ENCODE results near the gene LMX1A. TPM values are rescaled to one million over a fixed set of nuclear protein-coding genes. Genes with fewer than 3 reads are reported as not detected.

LMX1A gene
- polyA plus RNA-seq, 1 donor from 2014 or later = 0.47 TPM

DNA sequence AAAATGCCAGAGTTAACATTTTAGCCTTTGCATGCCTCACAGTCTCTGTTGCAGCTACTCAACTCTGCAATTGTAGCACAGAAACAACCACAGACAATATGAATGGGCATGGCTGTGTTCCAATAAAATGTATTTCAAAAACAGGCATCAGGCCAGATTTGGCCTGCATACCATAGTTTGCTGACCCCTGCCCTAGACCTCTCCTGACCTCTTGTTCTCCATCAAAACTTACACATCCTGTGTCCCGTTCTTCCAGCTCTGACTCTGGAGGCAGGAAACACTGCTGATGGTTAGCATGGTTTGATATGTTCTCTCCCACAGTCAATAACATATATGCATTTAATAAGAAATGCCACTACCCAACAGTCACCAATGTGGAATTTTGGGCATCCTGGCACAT lies 138.6 kb downstream of the LMX1A start:
- Histone ChIP-seq H4K20me1 (ENCODE audit: insufficient read depth) (no peaks in the 10 kb centered on the region), H3K9me2 (ENCODE audit: insufficient read depth, low read length) (no peaks in the 10 kb centered on the region), H3K27me3 (ENCODE audit: insufficient read depth, low read depth, low read length) (no peaks in the 10 kb centered on the region), H3K79me2 (replicated peaks; ENCODE audit: insufficient read depth, low read length) (no peaks in the 10 kb centered on the region), H3K36me3 (ENCODE audit: insufficient read depth, low read length) (no peaks in the 10 kb centered on the region), H3K9me3 (ENCODE audit: low read length) (no peaks in the 10 kb centered on the region), H2AFZ (ENCODE audit: low read depth, low read length) (no peak overlapping the region), H3K4me3 (ENCODE audit: low read length) (no peak overlapping the region), H3K4me2 (ENCODE audit: low read length) (no peak overlapping the region), H3K27ac (ENCODE audit: low read length) (no peak overlapping the region), H3F3A (ENCODE audit: insufficient read depth, low read length, poor library complexity, severe bottlenecking) (no peaks in the 10 kb centered on the region), H3K9ac (ENCODE audit: low read length) (no peak overlapping the region)
- TF ChIP-seq, protein P1, sequence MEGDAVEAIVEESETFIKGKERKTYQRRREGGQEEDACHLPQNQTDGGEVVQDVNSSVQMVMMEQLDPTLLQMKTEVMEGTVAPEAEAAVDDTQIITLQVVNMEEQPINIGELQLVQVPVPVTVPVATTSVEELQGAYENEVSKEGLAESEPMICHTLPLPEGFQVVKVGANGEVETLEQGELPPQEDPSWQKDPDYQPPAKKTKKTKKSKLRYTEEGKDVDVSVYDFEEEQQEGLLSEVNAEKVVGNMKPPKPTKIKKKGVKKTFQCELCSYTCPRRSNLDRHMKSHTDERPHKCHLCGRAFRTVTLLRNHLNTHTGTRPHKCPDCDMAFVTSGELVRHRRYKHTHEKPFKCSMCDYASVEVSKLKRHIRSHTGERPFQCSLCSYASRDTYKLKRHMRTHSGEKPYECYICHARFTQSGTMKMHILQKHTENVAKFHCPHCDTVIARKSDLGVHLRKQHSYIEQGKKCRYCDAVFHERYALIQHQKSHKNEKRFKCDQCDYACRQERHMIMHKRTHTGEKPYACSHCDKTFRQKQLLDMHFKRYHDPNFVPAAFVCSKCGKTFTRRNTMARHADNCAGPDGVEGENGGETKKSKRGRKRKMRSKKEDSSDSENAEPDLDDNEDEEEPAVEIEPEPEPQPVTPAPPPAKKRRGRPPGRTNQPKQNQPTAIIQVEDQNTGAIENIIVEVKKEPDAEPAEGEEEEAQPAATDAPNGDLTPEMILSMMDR (IDR thresholded peaks at IDR 0.05; ENCODE audit: poor library complexity, severe bottlenecking) = no peak
- no peak for TF ChIP-seq EZH2 (IDR thresholded peaks at IDR 0.05; ENCODE audit: borderline replicate concordance, insufficient read depth, low read length, poor library complexity, severe bottlenecking)
- no peak for TF ChIP-seq RAD21 (conservative IDR thresholded peaks at IDR 0.05)
- no peak for TF ChIP-seq MXI1 (conservative IDR thresholded peaks at IDR 0.05; ENCODE audit: poor library complexity, severe bottlenecking)
- TF ChIP-seq, protein P2, sequence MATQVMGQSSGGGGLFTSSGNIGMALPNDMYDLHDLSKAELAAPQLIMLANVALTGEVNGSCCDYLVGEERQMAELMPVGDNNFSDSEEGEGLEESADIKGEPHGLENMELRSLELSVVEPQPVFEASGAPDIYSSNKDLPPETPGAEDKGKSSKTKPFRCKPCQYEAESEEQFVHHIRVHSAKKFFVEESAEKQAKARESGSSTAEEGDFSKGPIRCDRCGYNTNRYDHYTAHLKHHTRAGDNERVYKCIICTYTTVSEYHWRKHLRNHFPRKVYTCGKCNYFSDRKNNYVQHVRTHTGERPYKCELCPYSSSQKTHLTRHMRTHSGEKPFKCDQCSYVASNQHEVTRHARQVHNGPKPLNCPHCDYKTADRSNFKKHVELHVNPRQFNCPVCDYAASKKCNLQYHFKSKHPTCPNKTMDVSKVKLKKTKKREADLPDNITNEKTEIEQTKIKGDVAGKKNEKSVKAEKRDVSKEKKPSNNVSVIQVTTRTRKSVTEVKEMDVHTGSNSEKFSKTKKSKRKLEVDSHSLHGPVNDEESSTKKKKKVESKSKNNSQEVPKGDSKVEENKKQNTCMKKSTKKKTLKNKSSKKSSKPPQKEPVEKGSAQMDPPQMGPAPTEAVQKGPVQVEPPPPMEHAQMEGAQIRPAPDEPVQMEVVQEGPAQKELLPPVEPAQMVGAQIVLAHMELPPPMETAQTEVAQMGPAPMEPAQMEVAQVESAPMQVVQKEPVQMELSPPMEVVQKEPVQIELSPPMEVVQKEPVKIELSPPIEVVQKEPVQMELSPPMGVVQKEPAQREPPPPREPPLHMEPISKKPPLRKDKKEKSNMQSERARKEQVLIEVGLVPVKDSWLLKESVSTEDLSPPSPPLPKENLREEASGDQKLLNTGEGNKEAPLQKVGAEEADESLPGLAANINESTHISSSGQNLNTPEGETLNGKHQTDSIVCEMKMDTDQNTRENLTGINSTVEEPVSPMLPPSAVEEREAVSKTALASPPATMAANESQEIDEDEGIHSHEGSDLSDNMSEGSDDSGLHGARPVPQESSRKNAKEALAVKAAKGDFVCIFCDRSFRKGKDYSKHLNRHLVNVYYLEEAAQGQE (IDR thresholded peaks at IDR 0.05; ENCODE audit: borderline replicate concordance) = no peak
- TF ChIP-seq POLR2AphosphoS5 (IDR thresholded peaks at IDR 0.05) = no peak
- TF ChIP-seq EP300 (conservative IDR thresholded peaks at IDR 0.05; ENCODE audit: poor library complexity, severe bottlenecking) = no peak
- no peak for TF ChIP-seq TAF1 (IDR thresholded peaks at IDR 0.05; ENCODE audit: low read depth)

- Histone ChIP-seq H3F3A (ENCODE audit: insufficient read depth, low read length, poor library complexity, severe bottlenecking) (no peaks in the 10 kb centered on the region), H3K79me2 (replicated peaks; ENCODE audit: insufficient read depth, low read length) (no peaks in the 10 kb centered on the region), H3K4me2 (ENCODE audit: low read length) (no peak overlapping the region), H3K9me3 (ENCODE audit: low read length) (no peaks in the 10 kb centered on the region), H3K9me2 (ENCODE audit: insufficient read depth, low read length) (no peaks in the 10 kb centered on the region), H3K27me3 (ENCODE audit: insufficient read depth, low read depth, low read length) (no peaks in the 10 kb centered on the region), H3K36me3 (ENCODE audit: insufficient read depth, low read length) (no peaks in the 10 kb centered on the region), H2AFZ (ENCODE audit: low read depth, low read length) (no peak overlapping the region), H3K27ac (ENCODE audit: low read length) (no peak overlapping the region), H3K9ac (ENCODE audit: low read length) (no peak overlapping the region), H3K4me3 (ENCODE audit: low read length) (no peak overlapping the region), H4K20me1 (ENCODE audit: insufficient read depth) (no peaks in the 10 kb centered on the region)
- no peak for TF ChIP-seq RAD21 (conservative IDR thresholded peaks at IDR 0.05)
- TF ChIP-seq SMC3 (conservative IDR thresholded peaks at IDR 0.05; ENCODE audit: poor library complexity) = no peak
- no peak for TF ChIP-seq MXI1 (conservative IDR thresholded peaks at IDR 0.05; ENCODE audit: poor library complexity, severe bottlenecking)
- TF ChIP-seq TAF1 (IDR thresholded peaks at IDR 0.05; ENCODE audit: low read depth) = no peak
- TF ChIP-seq EP300 (conservative IDR thresholded peaks at IDR 0.05; ENCODE audit: poor library complexity, severe bottlenecking) = no peak
- TF ChIP-seq EZH2 (IDR thresholded peaks at IDR 0.05; ENCODE audit: borderline replicate concordance, insufficient read depth, low read length, poor library complexity, severe bottlenecking) = no peak
- no peak for TF ChIP-seq POLR2AphosphoS5 (IDR thresholded peaks at IDR 0.05)
- TF ChIP-seq, protein P2 (IDR thresholded peaks at IDR 0.05; ENCODE audit: borderline replicate concordance) = no peak
These were observed 140.3 kb downstream of the LMX1A start for GRCh38 chr1:165216254-165216653.

Measured in neural cell (in vitro differentiated cells).